ENCODE results near the gene PRR20C.
"Not testable (repeated sequence)": the region's sequence is repeated elsewhere in the genome, so short reads cannot be mapped to it uniquely, and the experiment has no call there.

DNA sequence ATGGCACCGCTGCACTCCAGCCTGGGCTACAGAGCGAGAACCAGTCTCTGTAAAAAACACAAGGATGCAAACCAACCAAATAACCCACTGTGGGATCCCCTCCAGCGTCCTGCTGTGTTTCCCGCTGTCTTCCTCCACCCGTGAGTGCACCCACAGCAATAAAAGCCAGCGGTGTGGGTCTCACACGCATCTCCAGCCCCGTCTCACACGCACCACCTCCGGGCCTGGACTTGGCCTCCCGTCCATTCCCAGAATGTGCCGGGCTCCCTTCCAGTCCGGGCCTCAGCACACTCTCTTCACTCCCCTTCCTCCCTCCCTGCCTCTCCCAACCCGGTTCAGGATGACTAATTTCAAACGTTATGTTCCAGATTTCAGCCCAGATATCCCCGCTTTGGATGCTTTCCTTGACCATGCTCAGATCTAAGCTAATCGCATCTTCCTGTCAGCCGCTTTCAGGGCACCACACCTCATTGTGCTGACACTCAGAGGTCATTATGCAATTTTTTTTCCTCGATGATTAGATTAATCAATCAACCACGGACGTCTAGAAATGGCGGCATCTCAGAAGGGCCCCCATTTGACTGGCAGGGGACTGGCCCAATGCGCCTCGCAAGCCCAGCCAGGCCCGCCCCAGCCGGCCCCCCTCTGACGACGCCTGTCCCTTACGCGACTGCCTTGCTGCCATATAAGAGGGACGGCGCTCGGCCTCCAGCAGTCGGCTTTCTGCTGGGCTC lies 13.5 kb upstream of the PRR20C start, which contains the start of gene PRR20A:
- not testable (repeated sequence) for TF ChIP-seq POLR2A (IDR thresholded peaks at IDR 0.05)
- TF ChIP-seq, protein P1, sequence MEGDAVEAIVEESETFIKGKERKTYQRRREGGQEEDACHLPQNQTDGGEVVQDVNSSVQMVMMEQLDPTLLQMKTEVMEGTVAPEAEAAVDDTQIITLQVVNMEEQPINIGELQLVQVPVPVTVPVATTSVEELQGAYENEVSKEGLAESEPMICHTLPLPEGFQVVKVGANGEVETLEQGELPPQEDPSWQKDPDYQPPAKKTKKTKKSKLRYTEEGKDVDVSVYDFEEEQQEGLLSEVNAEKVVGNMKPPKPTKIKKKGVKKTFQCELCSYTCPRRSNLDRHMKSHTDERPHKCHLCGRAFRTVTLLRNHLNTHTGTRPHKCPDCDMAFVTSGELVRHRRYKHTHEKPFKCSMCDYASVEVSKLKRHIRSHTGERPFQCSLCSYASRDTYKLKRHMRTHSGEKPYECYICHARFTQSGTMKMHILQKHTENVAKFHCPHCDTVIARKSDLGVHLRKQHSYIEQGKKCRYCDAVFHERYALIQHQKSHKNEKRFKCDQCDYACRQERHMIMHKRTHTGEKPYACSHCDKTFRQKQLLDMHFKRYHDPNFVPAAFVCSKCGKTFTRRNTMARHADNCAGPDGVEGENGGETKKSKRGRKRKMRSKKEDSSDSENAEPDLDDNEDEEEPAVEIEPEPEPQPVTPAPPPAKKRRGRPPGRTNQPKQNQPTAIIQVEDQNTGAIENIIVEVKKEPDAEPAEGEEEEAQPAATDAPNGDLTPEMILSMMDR (IDR thresholded peaks at IDR 0.05): not testable (repeated sequence)

Measured in right lobe of liver (tissue), 4 donors.